Measurements from ENCODE around the gene EDC3. TPM values are rescaled to one million over a fixed set of nuclear protein-coding genes. Genes with fewer than 3 reads are reported as not detected.
A peak's percentile ranks its signal among the peaks of the same experiment; 100 is the strongest.

EDC3 gene
- total and polyA plus RNA-seq, 2 of the 4 experiments (the other 2 are of a cell fraction): 16.8 to 38.0 TPM

- Histone ChIP-seq H4K91ac (ENCODE audit: insufficient read depth, low read depth, low read length) (no peak overlapping the region), H3K4ac (ENCODE audit: low read depth, low read length) (no peak overlapping the region), H3K27ac (ENCODE audit: insufficient read depth, low read length) (no peak overlapping the region), H4K8ac (ENCODE audit: low read depth in 2 of 2, low read length in 2 of 2) (no peak overlapping the region), H3K18ac (ENCODE audit: low read depth, low read length) (no peak overlapping the region), H3K9me1 (ENCODE audit: insufficient read depth, low read length) (no peaks in the 10 kb centered on the region), H2AK5ac (ENCODE audit: low read depth, low read length) (no peak overlapping the region), H3K4me3 (ENCODE audit: insufficient read depth, low read depth, low read length) (no peak overlapping the region), H2AFZ (replicated peaks; ENCODE audit: low read length, poor library complexity) (no peak overlapping the region), H2BK5ac (ENCODE audit: low read depth, low read length, poor library complexity, severe bottlenecking) (no peak overlapping the region), H3K9ac (ENCODE audit: low read depth, low read length) (no peak overlapping the region), H3K79me1 (ENCODE audit: low read depth in 1 of 2, low read length in 2 of 2) (no peaks in the 10 kb centered on the region), H2BK120ac (ENCODE audit: low read depth, low read length) (no peak overlapping the region), H3K9me3 (ENCODE audit: control insufficient read depth, insufficient read depth, low read length) (no peaks in the 10 kb centered on the region), H3K23ac (ENCODE audit: low read depth, low read length) (no peak overlapping the region), H3K56ac (ENCODE audit: extremely low read depth, insufficient read depth, low read length) (no peak overlapping the region), H3K36me3 (ENCODE audit: control insufficient read depth, insufficient read depth, low read length) (no peaks in the 10 kb centered on the region), H3K27me3 (ENCODE audit: control insufficient read depth, insufficient read depth, low read length) (peaks cover 25% of the 10 kb centered on the region), H2BK15ac (ENCODE audit: low read depth, low read length) (no peak overlapping the region), H3K4me1 (ENCODE audit: control insufficient read depth, insufficient read depth, low read length) (no peaks in the 10 kb centered on the region), H2BK20ac (ENCODE audit: low read depth, low read length) (no peak overlapping the region), H4K20me1 (ENCODE audit: insufficient read depth, low read length) (no peaks in the 10 kb centered on the region), H3K14ac (replicated peaks; ENCODE audit: low read depth, low read length) (no peak overlapping the region), H4K5ac (ENCODE audit: low read depth, low read length) (no peak overlapping the region), H2AK9ac (replicated peaks; ENCODE audit: low read depth, low read length, poor library complexity) (no peak overlapping the region), H3K4me2 (ENCODE audit: low read depth, low read length) (no peak overlapping the region)
- intact Hi-C loops (cut with micrococcal nuclease) (no loop called here), dilution Hi-C loops (cut with HindIII; ENCODE audit: low sequenced_read_pairs, unreplicated experiment) (no loop called here), in situ Hi-C loops (cut with MboI; ENCODE audit: low sequenced_read_pairs) (no loop called here)
- DNase-seq: no peak
- WGBS, 2 experiments (ENCODE audit: extremely low coverage in 2 of 2, insufficient read length in 1 of 2): no CpG with 5 or more reads among the region's 1 CpG
- CTCF ChIA-PET: interaction anchor here (0.6 kb wide), 1 partner anchor 41 kb away, joined by 9 read pairs; no protein-coding TSS in a partner anchor
- ATAC-seq (ENCODE audit: low read depth): no peak
- BruUV-seq (replicated peaks): no TSS peak
- TF ChIP-seq CEBPB (IDR thresholded peaks at IDR 0.05; ENCODE audit: low read depth, low read length) (0 out of 2 replicates have a peak, but pooled peaks have one; percentile 3), USF2 (IDR thresholded peaks at IDR 0.05; ENCODE audit: low read depth, low read length) (no peak), CTCF (conservative IDR thresholded peaks at IDR 0.05; ENCODE audit: low read depth, low read length) (no peak)
- POLR2A ChIA-PET (ENCODE audit: unreplicated experiment): interaction anchor here (0.6 kb wide), 1 partner anchor 179 kb away, joined by 7 read pairs; no protein-coding TSS in a partner anchor
Observed at GRCh38 chr15:74709011-74709410, 13.2 kb upstream of the EDC3 start.

Measured in IMR-90 (cell line).